ENCODE data around the gene LIPG.
"Not testable (repeated sequence)": the region's sequence is repeated elsewhere in the genome, so short reads cannot be mapped to it uniquely, and the experiment has no call there.

LIPG gene

GRCh38 chr18:49561289-49562193 is at the start of gene LIPG:
Gene LIPG, plus strand, starts transcription at chr18:49562057. Its CDS starts 252 bp downstream, at chr18:49562309.
- peak; percentile 60 for DNase-seq (ENCODE audit: low spot score)

GRCh38 chr18:49512876-49513275 is 49.0 kb upstream of the LIPG start:
- DNase-seq (ENCODE audit: low spot score), result not testable (repeated sequence)

GRCh38 chr18:49514577-49514976 is 47.3 kb upstream of the LIPG start:
- no peak for DNase-seq (ENCODE audit: low spot score)

GRCh38 chr18:49515003-49515402 is 46.9 kb upstream of the LIPG start:
- DNase-seq (ENCODE audit: low spot score), result not testable (repeated sequence)

- DNase-seq (ENCODE audit: low spot score), result no peak
These were observed 46.3 kb upstream of the LIPG start for GRCh38 chr18:49515516-49515915.

- no peak for DNase-seq (ENCODE audit: low spot score)
These were observed 44.4 kb upstream of the LIPG start for GRCh38 chr18:49517483-49517882.

- no peak for DNase-seq (ENCODE audit: low spot score)
These were observed 42.5 kb upstream of the LIPG start for GRCh38 chr18:49519101-49519971.

- DNase-seq (ENCODE audit: low spot score), result no peak
These were observed 41.2 kb upstream of the LIPG start for GRCh38 chr18:49520661-49521145.

- DNase-seq (ENCODE audit: low spot score), result no peak
These were observed 40.5 kb upstream of the LIPG start for GRCh38 chr18:49521216-49521835.

GRCh38 chr18:49523580-49524093 is 38.2 kb upstream of the LIPG start:
- DNase-seq (ENCODE audit: low spot score), result not testable (repeated sequence)

- DNase-seq (ENCODE audit: low spot score), result no peak
These were observed 37.5 kb upstream of the LIPG start for GRCh38 chr18:49524349-49524748.

- DNase-seq (ENCODE audit: low spot score), result no peak
These were observed 36.9 kb upstream of the LIPG start for GRCh38 chr18:49524951-49525350.

GRCh38 chr18:49525981-49526380 is 35.9 kb upstream of the LIPG start:
- no peak for DNase-seq (ENCODE audit: low spot score)

GRCh38 chr18:49527631-49528327 is 34.1 kb upstream of the LIPG start:
- no peak for DNase-seq (ENCODE audit: low spot score)

- no peak for DNase-seq (ENCODE audit: low spot score)
These were observed 32.3 kb upstream of the LIPG start for GRCh38 chr18:49529596-49529995.

- DNase-seq (ENCODE audit: low spot score), result no peak
These were observed 30.1 kb upstream of the LIPG start for GRCh38 chr18:49531678-49532153.

- no peak for DNase-seq (ENCODE audit: low spot score)
These were observed 26.8 kb upstream of the LIPG start for GRCh38 chr18:49534846-49535601.

GRCh38 chr18:49537232-49537896 is 24.5 kb upstream of the LIPG start:
- DNase-seq (ENCODE audit: low spot score), result no peak

- no peak for DNase-seq (ENCODE audit: low spot score)
These were observed 17.5 kb upstream of the LIPG start for GRCh38 chr18:49544362-49544761.

GRCh38 chr18:49546278-49546677 is 15.6 kb upstream of the LIPG start:
- no peak for DNase-seq (ENCODE audit: low spot score)

Measured in AG20443 (cell line).